Small intestine (tissue), 7 donors: ENCODE results near the gene GDE1. TPM values are rescaled to one million over a fixed set of nuclear protein-coding genes. Genes with fewer than 3 reads are reported as not detected.

Experiments
- DNase-seq, 2 donors: peaks; one replicate each; pipeline versions ENCODE4 v3.0.0 to v3.0.0-alpha.2; 2013
- FAIRE-seq: peaks from 2 replicates; lab custom pipeline; 2012; peaks lifted over from hg19 to GRCh38; lab: Jason Lieb, UNC
- H3K27ac ChIP-seq, 3 donors: one replicate each; pipeline ENCODE4 v1.5.1; 2013; ENCODE audit warnings: low read length in 2 of 3, mild to moderate bottlenecking in 2 of 3, control low read depth in 1 of 3, inconsistent platforms in 1 of 3, low read depth in 1 of 3, moderate library complexity in 1 of 3
- H3K27me3 ChIP-seq, 3 donors: one replicate each; pipeline ENCODE4 v1.6.1; 2013; ENCODE audit warnings: low read length in 3 of 3, inconsistent platforms in 1 of 3; ENCODE audit not compliant: control insufficient read depth in 3 of 3, insufficient read depth in 3 of 3
- H3K36me3 ChIP-seq, 3 donors: one replicate each; pipeline ENCODE4 v1.6.1; 2013; ENCODE audit warnings: low read length in 3 of 3, inconsistent platforms in 1 of 3, low read depth in 1 of 3, mild to moderate bottlenecking in 1 of 3, moderate library complexity in 1 of 3; ENCODE audit not compliant: control insufficient read depth in 3 of 3, insufficient read depth in 2 of 3
- H3K4me1 ChIP-seq, 3 donors: one replicate each; pipeline ENCODE4 v1.6.1; 2013; ENCODE audit warnings: low read length in 2 of 3, inconsistent platforms in 1 of 3, low read depth in 1 of 3, mild to moderate bottlenecking in 1 of 3, moderate library complexity in 1 of 3; ENCODE audit not compliant: control insufficient read depth in 3 of 3, insufficient read depth in 2 of 3
- H3K4me3 ChIP-seq, 3 donors: one replicate each; pipeline ENCODE4 v1.5.1; 2013; ENCODE audit warnings: low read length in 3 of 3, control low read depth in 1 of 3, inconsistent platforms in 1 of 3, low read depth in 1 of 3, mild to moderate bottlenecking in 1 of 3, moderate library complexity in 1 of 3
- H3K9me3 ChIP-seq, 2 donors: one replicate each; pipeline ENCODE4 v1.6.1; 2013; ENCODE audit warnings: low read depth in 1 of 2, low read length in 1 of 2; ENCODE audit not compliant: control insufficient read depth in 2 of 2, insufficient read depth in 1 of 2
- WGBS, 3 donors: extraction: QIAGEN DNeasy Blood & Tissue Kit; methylation state at CpG; one replicate each; pipeline ENCODE4 v1.1.7; 2013; 5-methylcytosine and 5-hydroxymethylcytosine counted together
- polyA plus RNA-seq, 4 donors: library from polyadenylated mRNA; stranded (reverse) in 3 of 4; unstranded in 1 of 4; fragments of 200-250 nt in 3 of 4; fragments of 120-200 nt in 1 of 4; gene quantifications; one replicate each; pipeline versions ENCODE4 v1.2.1 to v1.2.3, GENCODE V29; 2013
- donor health status: healthy with polysubstance abuse.
- donor health status: control.
- donor health status: control.
- donor health status: Bipolar disorder and iron deficiency.
- donor health status: healthy.

Gene GDE1
- polyA plus RNA-seq, 4 donors = 29.7 to 70.8 (median 38.9) TPM

GRCh38 chr16:19507867-19508266 is 14.0 kb downstream of the GDE1 start:
- FAIRE-seq (no peak), DNase-seq (no peak)
- Histone ChIP-seq H3K36me3 (peaks cover 3 to 24% (median 14%) of the 10 kb centered on the region in 3 donors), H3K4me1 (no peaks in the 10 kb centered on the region), H3K4me3 (no peak overlapping the region), H3K9me3 (no peaks in the 10 kb centered on the region), H3K27ac (no peak overlapping the region), H3K27me3 (no peaks in the 10 kb centered on the region)
- 87 to 95% (median 94%) methylated on average over 2 of the region's 2 CpGs for WGBS, 3 donors

GRCh38 chr16:19506965-19507364 is 14.9 kb downstream of the GDE1 start:
- DNase-seq = no peak
- no peaks in the 10 kb centered on the region for H3K4me1 ChIP-seq
- no peak overlapping the region for H3K4me3 ChIP-seq
- H3K27ac ChIP-seq = no peak overlapping the region
- no peaks in the 10 kb centered on the region for H3K27me3 ChIP-seq
- 85 to 98% (median 97%) methylated on average over 4 of the region's 4 CpGs for WGBS, 3 donors
- H3K9me3 ChIP-seq = no peaks in the 10 kb centered on the region
- peaks cover 3 to 31% (median 14%) of the 10 kb centered on the region in 3 donors for H3K36me3 ChIP-seq
- FAIRE-seq = no peak

GRCh38 chr16:19505600-19506303 is 16.1 kb downstream of the GDE1 start:
- no peak overlapping the region for H3K4me3 ChIP-seq
- H3K36me3 ChIP-seq = peaks cover 3 to 39% (median 16%) of the 10 kb centered on the region in 3 donors
- no peak for FAIRE-seq
- no peaks in the 10 kb centered on the region for H3K4me1 ChIP-seq
- no peak for DNase-seq
- no peaks in the 10 kb centered on the region for H3K27me3 ChIP-seq
- no peaks in the 10 kb centered on the region for H3K9me3 ChIP-seq
- 78 to 85% (median 81%) methylated on average over 5 of the region's 5 CpGs for WGBS, 3 donors
- H3K27ac ChIP-seq = no peak overlapping the region

- Histone ChIP-seq H3K27me3 (no peaks in the 10 kb centered on the region), H3K36me3 (peaks cover 10 to 50% (median 16%) of the 10 kb centered on the region in 3 donors), H3K9me3 (no peaks in the 10 kb centered on the region), H3K4me1 (no peaks in the 10 kb centered on the region), H3K4me3 (no peak overlapping the region), H3K27ac (no peak overlapping the region)
- WGBS, 3 donors = 91 to 95% (median 94%) methylated on average over 5 of the region's 5 CpGs
- FAIRE-seq = no peak
- no peak for DNase-seq
These were observed 18.3 kb downstream of the GDE1 start for GRCh38 chr16:19503461-19504075.

DNA sequence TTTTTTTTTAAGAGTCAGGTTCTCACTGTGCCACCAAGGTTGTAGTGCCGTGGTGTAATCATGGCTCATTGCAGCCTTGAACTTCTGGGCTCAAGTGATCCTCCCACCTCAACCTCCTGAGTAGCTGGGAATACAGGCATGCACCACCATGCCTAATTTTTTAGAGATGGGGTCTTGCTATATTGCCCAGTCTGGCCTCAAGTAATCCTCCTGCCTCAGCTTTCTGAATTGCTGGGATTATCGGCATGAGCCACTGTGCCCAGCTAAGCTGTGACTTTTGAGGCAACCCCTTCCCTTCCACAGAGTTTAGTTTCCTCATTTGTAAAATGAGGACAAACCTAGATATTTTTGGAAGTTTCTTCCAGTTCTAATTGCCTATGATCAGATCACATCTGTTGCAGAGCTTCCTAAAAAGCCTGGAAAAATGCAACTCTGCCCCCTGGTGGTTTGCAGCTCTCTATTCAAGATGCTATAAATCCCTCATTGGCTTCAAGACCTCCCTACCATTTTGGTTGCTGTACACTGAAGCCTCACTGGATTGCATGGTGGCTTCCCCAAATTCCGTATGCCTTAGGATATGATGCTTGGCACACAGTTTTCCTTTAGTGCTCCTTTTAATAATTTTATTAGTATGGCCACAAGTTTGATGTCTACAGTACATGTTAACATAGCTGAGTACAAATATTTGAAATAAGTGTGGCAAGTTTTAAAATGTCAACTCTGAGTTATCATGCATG is 19.3 kb downstream of the GDE1 start:
- no peak overlapping the region for H3K4me3 ChIP-seq
- no peaks in the 10 kb centered on the region for H3K9me3 ChIP-seq
- no peak overlapping the region for H3K27ac ChIP-seq
- FAIRE-seq (no peak), DNase-seq (peak; percentile 75 to 85)
- peaks cover 12 to 55% (median 18%) of the 10 kb centered on the region in 3 donors for H3K36me3 ChIP-seq
- no peaks in the 10 kb centered on the region for H3K27me3 ChIP-seq
- H3K4me1 ChIP-seq = no peaks in the 10 kb centered on the region
- 87 to 94% (median 93%) methylated on average over 3 of the region's 3 CpGs for WGBS, 3 donors

- H3K27me3 ChIP-seq = no peaks in the 10 kb centered on the region
- no peak for DNase-seq
- H3K27ac ChIP-seq = no peak overlapping the region
- 83 to 95% (median 83%) methylated on average over 3 of the region's 3 CpGs for WGBS, 3 donors
- peaks cover 10 to 64% (median 14%) of the 10 kb centered on the region in 3 donors for H3K36me3 ChIP-seq
- no peaks in the 10 kb centered on the region for H3K9me3 ChIP-seq
- FAIRE-seq = no peak
- H3K4me3 ChIP-seq = no peak overlapping the region
- H3K4me1 ChIP-seq = no peaks in the 10 kb centered on the region
These were observed 22.4 kb downstream of the GDE1 start for GRCh38 chr16:19499481-19499880.

DNA sequence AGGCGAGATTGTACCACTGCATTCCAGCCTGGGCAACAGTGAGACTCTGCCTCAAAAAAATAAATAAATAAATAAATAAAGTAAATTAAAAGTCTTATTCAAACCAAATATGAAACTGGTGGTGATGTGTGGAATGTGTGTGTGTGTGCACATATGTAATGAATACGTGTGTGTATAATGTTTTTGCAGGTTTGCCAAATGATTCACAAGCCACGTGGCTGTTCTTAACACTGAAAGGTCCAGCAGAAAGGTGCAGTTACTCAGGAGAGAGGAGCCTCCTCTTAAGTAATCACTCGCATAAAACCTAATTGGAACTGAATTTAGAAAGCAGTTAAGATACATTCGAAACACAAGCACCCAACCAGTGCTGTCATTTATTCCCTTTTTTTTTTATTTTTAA is 22.9 kb downstream of the GDE1 start:
- Histone ChIP-seq H3K27me3 (no peaks in the 10 kb centered on the region), H3K9me3 (no peaks in the 10 kb centered on the region), H3K27ac (no peak overlapping the region), H3K36me3 (peaks cover 10 to 68% (median 10%) of the 10 kb centered on the region in 3 donors), H3K4me1 (no peaks in the 10 kb centered on the region), H3K4me3 (no peak overlapping the region)
- FAIRE-seq (no peak), DNase-seq (no peak)
- 68 to 76% (median 75%) methylated on average over 5 of the region's 5 CpGs for WGBS, 3 donors

DNA sequence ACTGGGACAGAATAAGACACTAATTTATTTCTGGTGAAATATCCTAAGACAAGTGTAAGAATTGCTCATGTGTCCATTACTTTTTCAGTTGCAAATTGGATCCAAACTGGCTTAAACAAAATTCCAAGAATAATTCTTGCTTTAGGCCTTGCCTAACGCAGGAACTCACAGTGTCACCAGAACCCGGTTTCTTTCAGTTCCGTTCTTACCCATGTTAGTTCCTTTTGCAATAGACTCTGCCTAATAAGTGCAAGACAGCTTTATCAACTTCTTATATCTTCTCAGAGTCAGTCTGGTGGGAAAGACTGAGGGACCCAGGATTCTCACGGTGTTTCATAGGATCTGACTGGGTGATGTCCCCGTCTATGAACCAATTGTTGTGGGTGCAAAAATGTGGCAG is 24.7 kb downstream of the GDE1 start:
- H3K27ac ChIP-seq = no peak overlapping the region
- H3K27me3 ChIP-seq = no peaks in the 10 kb centered on the region
- FAIRE-seq = no peak
- no peaks in the 10 kb centered on the region for H3K4me1 ChIP-seq
- peaks cover 7 to 63% (median 10%) of the 10 kb centered on the region in 3 donors for H3K36me3 ChIP-seq
- H3K4me3 ChIP-seq = no peak overlapping the region
- 78 to 86% (median 84%) methylated on average over 5 of the region's 5 CpGs for WGBS, 3 donors
- H3K9me3 ChIP-seq = no peaks in the 10 kb centered on the region
- DNase-seq = no peak
